Neural cell (in vitro differentiated cells): Measurements from ENCODE around the gene SH2D3A. TPM values are rescaled to one million over a fixed set of nuclear protein-coding genes. Genes with fewer than 3 reads are reported as not detected.

Source experiments
- H2AFZ ChIP-seq: fragments of 200-600, 300-800 bp; sonication (generic), shearing (Covaris generic); 2 replicates; pipeline ENCODE4 v1.6.0; 2014; ENCODE audit warnings: low read depth, mild to moderate bottlenecking, antibody characterized with exemption, low read length, moderate library complexity
- H3F3A ChIP-seq: fragments of 200-600 bp; shearing (Covaris generic); 2 replicates; pipeline ENCODE4 v1.6.1; 2016; ENCODE audit warnings: mild to moderate bottlenecking, moderate library complexity, mixed read lengths, antibody characterized with exemption, low read length; ENCODE audit not compliant: insufficient read depth, poor library complexity, severe bottlenecking
- H3K27ac ChIP-seq: fragments of 200-600, 300-800 bp; sonication (generic), shearing (Covaris generic); 2 replicates; pipeline ENCODE4 v1.5.1; 2014; ENCODE audit warnings: mild to moderate bottlenecking, low read length, moderate library complexity
- H3K27me3 ChIP-seq: fragments of 300-800, 200-600 bp; sonication (generic), shearing (Covaris generic); 2 replicates; pipeline ENCODE4 v1.6.0; 2014; ENCODE audit warnings: mild to moderate bottlenecking, low read depth, low read length, moderate library complexity; ENCODE audit not compliant: insufficient read depth
- H3K36me3 ChIP-seq: fragments of 300-800, 200-600 bp; sonication (generic), shearing (Covaris generic); 2 replicates; pipeline ENCODE4 v1.5.1; 2014; ENCODE audit warnings: mild to moderate bottlenecking, antibody characterized with exemption, low read length, moderate library complexity; ENCODE audit not compliant: insufficient read depth
- H3K4me2 ChIP-seq: fragments of 300-800, 200-600 bp; sonication (generic), shearing (Covaris generic); 2 replicates; pipeline ENCODE4 v1.6.0; 2014; ENCODE audit warnings: mild to moderate bottlenecking, low read length
- H3K4me3 ChIP-seq: fragments of 300-800, 200-600 bp; sonication (generic), shearing (Covaris generic); 2 replicates; pipeline ENCODE4 v1.5.1; 2014; ENCODE audit warnings: mild to moderate bottlenecking, low read length, moderate library complexity
- H3K79me2 ChIP-seq: fragments of 200-600 bp; shearing (Covaris generic); replicated peaks from 2 replicates; pipeline ENCODE4 v1.6.0; 2014; ENCODE audit warnings: mild to moderate bottlenecking, low read length, moderate library complexity; ENCODE audit not compliant: insufficient read depth
- H3K9ac ChIP-seq: fragments of 300-800, 200-600 bp; sonication (generic), shearing (Covaris generic); 2 replicates; pipeline ENCODE4 v1.6.1; 2016; ENCODE audit warnings: mild to moderate bottlenecking, low read length, mixed read lengths
- H3K9me2 ChIP-seq: fragments of 200-600 bp; shearing (Covaris generic); 2 replicates; pipeline ENCODE4 v1.6.1; 2016; ENCODE audit warnings: mild to moderate bottlenecking, low read length, mixed read lengths; ENCODE audit not compliant: insufficient read depth
- H3K9me3 ChIP-seq: fragments of 200-600, 300-800 bp; sonication (generic), shearing (Covaris generic); 2 replicates; pipeline ENCODE4 v1.6.1; 2016; ENCODE audit warnings: mild to moderate bottlenecking, mixed run types, low read length, moderate library complexity, mixed read lengths
- H4K20me1 ChIP-seq: fragments of 200-600 bp; shearing (Covaris generic); 2 replicates; pipeline ENCODE4 v1.6.1; 2016; ENCODE audit warnings: mild to moderate bottlenecking, mixed run types; ENCODE audit not compliant: insufficient read depth
- EP300 ChIP-seq: fragments of 450-650 bp; conservative IDR thresholded peaks from 2 replicates; pipeline ENCODE4 v1.6.1; 2014; ENCODE audit warnings: antibody characterized with exemption, mild to moderate bottlenecking, moderate library complexity; ENCODE audit not compliant: poor library complexity, severe bottlenecking
- EZH2 ChIP-seq: fragments of 200-600, 300-800 bp; shearing (Covaris generic), sonication (generic); IDR thresholded peaks from 2 replicates; pipeline ENCODE4 v1.6.1; 2014; ENCODE audit warnings: antibody characterized with exemption, low read length, borderline replicate concordance, mild to moderate bottlenecking; ENCODE audit not compliant: insufficient read depth, poor library complexity, severe bottlenecking
- MXI1 ChIP-seq: fragments of 450-650 bp; conservative IDR thresholded peaks from 2 replicates; pipeline ENCODE4 v1.6.1; 2014; ENCODE audit warnings: antibody characterized with exemption, mild to moderate bottlenecking; ENCODE audit not compliant: poor library complexity, severe bottlenecking
- POLR2AphosphoS5 ChIP-seq: IDR thresholded peaks from 2 replicates; pipeline ENCODE4 v1.6.1; 2012
- RAD21 ChIP-seq: fragments of 450-650 bp; conservative IDR thresholded peaks from 2 replicates; pipeline ENCODE4 v1.6.1; 2014; ENCODE audit warnings: antibody characterized with exemption, mild to moderate bottlenecking, moderate library complexity
- SMC3 ChIP-seq: fragments of 450-650 bp; conservative IDR thresholded peaks from 2 replicates; pipeline ENCODE4 v1.6.1; 2014; ENCODE audit warnings: antibody characterized with exemption, mild to moderate bottlenecking, moderate library complexity; ENCODE audit not compliant: poor library complexity
- TAF1 ChIP-seq: IDR thresholded peaks from 2 replicates; pipeline ENCODE4 v1.6.1; 2012; ENCODE audit warnings: low read depth
- polyA plus RNA-seq: library from polyadenylated mRNA; depleted of rRNA; stranded (reverse); fragments of >200 nt; gene quantifications from 2 replicates; pipeline ENCODE4 v1.2.3, GENCODE V29; 2014
- TF ChIP-seq, protein P1 (sequence below): IDR thresholded peaks from 2 replicates; pipeline ENCODE4 v1.6.1; 2012; ENCODE audit warnings: borderline replicate concordance
- TF ChIP-seq, protein P2 (sequence below): fragments of 450-650 bp; IDR thresholded peaks from 2 replicates; pipeline ENCODE4 v1.5.1; 2014; ENCODE audit warnings: antibody characterized with exemption, mild to moderate bottlenecking, moderate library complexity; ENCODE audit not compliant: poor library complexity, severe bottlenecking

SH2D3A gene
- polyA plus RNA-seq, 1 donor from 2014 or later: 3.6 TPM

DNA sequence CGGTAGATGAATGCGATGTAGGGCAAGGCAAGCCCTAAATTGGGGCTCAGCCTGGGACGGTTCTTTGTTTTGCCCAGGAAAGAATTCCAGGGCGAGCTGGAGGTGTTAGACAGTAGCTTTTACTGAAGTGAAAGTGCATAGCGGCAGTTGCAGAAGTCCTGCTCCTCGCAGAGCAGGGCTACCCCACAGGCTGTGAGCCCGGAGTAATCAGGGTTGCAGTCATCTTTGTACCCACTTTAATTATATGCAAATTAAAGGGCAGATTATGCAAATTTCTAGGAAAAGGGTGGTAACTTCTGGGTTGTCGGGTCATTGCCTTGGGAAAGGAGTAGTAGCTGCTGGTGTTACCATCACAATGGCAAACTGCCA lies 35.8 kb upstream of the SH2D3A start:
- Histone ChIP-seq H3K79me2 (no peaks in the 10 kb centered on the region), H3K27ac (no peak overlapping the region), H3F3A (no peaks in the 10 kb centered on the region), H4K20me1 (no peaks in the 10 kb centered on the region), H3K4me2 (no peak overlapping the region), H3K9ac (no peak overlapping the region), H3K9me2 (no peaks in the 10 kb centered on the region), H3K36me3 (no peaks in the 10 kb centered on the region), H3K27me3 (no peaks in the 10 kb centered on the region), H2AFZ (no peak overlapping the region), H3K4me3 (no peak overlapping the region), H3K9me3 (no peaks in the 10 kb centered on the region)
- TF ChIP-seq MXI1: no peak
- TF ChIP-seq, protein P1, sequence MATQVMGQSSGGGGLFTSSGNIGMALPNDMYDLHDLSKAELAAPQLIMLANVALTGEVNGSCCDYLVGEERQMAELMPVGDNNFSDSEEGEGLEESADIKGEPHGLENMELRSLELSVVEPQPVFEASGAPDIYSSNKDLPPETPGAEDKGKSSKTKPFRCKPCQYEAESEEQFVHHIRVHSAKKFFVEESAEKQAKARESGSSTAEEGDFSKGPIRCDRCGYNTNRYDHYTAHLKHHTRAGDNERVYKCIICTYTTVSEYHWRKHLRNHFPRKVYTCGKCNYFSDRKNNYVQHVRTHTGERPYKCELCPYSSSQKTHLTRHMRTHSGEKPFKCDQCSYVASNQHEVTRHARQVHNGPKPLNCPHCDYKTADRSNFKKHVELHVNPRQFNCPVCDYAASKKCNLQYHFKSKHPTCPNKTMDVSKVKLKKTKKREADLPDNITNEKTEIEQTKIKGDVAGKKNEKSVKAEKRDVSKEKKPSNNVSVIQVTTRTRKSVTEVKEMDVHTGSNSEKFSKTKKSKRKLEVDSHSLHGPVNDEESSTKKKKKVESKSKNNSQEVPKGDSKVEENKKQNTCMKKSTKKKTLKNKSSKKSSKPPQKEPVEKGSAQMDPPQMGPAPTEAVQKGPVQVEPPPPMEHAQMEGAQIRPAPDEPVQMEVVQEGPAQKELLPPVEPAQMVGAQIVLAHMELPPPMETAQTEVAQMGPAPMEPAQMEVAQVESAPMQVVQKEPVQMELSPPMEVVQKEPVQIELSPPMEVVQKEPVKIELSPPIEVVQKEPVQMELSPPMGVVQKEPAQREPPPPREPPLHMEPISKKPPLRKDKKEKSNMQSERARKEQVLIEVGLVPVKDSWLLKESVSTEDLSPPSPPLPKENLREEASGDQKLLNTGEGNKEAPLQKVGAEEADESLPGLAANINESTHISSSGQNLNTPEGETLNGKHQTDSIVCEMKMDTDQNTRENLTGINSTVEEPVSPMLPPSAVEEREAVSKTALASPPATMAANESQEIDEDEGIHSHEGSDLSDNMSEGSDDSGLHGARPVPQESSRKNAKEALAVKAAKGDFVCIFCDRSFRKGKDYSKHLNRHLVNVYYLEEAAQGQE: no peak
- TF ChIP-seq, protein P2, sequence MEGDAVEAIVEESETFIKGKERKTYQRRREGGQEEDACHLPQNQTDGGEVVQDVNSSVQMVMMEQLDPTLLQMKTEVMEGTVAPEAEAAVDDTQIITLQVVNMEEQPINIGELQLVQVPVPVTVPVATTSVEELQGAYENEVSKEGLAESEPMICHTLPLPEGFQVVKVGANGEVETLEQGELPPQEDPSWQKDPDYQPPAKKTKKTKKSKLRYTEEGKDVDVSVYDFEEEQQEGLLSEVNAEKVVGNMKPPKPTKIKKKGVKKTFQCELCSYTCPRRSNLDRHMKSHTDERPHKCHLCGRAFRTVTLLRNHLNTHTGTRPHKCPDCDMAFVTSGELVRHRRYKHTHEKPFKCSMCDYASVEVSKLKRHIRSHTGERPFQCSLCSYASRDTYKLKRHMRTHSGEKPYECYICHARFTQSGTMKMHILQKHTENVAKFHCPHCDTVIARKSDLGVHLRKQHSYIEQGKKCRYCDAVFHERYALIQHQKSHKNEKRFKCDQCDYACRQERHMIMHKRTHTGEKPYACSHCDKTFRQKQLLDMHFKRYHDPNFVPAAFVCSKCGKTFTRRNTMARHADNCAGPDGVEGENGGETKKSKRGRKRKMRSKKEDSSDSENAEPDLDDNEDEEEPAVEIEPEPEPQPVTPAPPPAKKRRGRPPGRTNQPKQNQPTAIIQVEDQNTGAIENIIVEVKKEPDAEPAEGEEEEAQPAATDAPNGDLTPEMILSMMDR: no peak
- TF ChIP-seq EZH2: no peak
- TF ChIP-seq SMC3: no peak
- no peak for TF ChIP-seq RAD21
- TF ChIP-seq EP300: no peak
- no peak for TF ChIP-seq POLR2AphosphoS5
- TF ChIP-seq TAF1: no peak

DNA sequence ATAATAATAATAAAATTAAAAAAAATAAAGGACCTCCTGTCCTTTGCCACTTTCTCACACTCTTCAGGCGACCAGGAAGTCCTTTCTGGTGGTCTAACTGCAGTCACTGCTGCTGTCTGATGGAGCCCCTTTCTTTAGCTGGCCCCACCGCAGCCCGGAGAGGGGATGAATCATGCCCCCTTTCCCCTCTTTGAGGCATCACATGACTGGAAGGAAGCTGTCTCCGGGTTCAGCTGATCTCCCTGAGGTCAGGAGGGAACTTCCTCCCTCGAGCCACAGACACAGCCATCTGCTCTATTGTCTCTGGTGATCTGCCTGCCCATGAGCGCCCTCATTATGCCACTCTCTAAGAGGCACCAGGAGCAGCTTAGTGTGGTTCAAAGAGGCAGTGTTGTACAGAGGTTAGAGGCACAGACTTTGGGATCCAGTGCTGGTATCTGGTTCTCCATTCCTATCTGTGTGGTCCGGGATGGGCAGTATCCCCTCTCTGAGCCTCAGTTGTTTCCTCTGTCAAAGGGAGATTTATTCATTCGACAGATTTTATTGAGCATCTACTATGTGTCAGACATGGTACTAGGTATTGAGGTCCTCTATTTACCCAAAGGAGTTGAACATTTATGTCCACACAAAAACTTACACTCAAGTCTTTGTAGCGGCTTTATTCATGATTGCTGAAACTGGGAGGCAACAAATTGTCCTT lies 35.3 kb upstream of the SH2D3A start:
- Histone ChIP-seq H3K27ac (no peak overlapping the region), H3K36me3 (no peaks in the 10 kb centered on the region), H2AFZ (no peak overlapping the region), H3K9ac (no peak overlapping the region), H3K4me3 (no peak overlapping the region), H3K4me2 (no peak overlapping the region), H3K9me3 (no peaks in the 10 kb centered on the region), H3K9me2 (no peaks in the 10 kb centered on the region), H3F3A (no peaks in the 10 kb centered on the region), H4K20me1 (no peaks in the 10 kb centered on the region), H3K79me2 (no peaks in the 10 kb centered on the region), H3K27me3 (no peaks in the 10 kb centered on the region)
- TF ChIP-seq TAF1 (no peak), EP300 (no peak), POLR2AphosphoS5 (no peak), SMC3 (no peak), RAD21 (no peak), MXI1 (no peak), EZH2 (no peak)
- TF ChIP-seq, protein P1: no peak
- TF ChIP-seq, protein P2: no peak
